GM21717 (cell line): Measurements from ENCODE around the gene DRGX.

Experiments used
- ATAC-seq: cut with Tn5 transposase; IDR thresholded peaks from one replicate; pipeline ENCODE4 v1.9.1; 2021; ENCODE audit warnings: mild to moderate bottlenecking, moderate library complexity; ENCODE audit not compliant: unreplicated experiment

Gene DRGX

DNA sequence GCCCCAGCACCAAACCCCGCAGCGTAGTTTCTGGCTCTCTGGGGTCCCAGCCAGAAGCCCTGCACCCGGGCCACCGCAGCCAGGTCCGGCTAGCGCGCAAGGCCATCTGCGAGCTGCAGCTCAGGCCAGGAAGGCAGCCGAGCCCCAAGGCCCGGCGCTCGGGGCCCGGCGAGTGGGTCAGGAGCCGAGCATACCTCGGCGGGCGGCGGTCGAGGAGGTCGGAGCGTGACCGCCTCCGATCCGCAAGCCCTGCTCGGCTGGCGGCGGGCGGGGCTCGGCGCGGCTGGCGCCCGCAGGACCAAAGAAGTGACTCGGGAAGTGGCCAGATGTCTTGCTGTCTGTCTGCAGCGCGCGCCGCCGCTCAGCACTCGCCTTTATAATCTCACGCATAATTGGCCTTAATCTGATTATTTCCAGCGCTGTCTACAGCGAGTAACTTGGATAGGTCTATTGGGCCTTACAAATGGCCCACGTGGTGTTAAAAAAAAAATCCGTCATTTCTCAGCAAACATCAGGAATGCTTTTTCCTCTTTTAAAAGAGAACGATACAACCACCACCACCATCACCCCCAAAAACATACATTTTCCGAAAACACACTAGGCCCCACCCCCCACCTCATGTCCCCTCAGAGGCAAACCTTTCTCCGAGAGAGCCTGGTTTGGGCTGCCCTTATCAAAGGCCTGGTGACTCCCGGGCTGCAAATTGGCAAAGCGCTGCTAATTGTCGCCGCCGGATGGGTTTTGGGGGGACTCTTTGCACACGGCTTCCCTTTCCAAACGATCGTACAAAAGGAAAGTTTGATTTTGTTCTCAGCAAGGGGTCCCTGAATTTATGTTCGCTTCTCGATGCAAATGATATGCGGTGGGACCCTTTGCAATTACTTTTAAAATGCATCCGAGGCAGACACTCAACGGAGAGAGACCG, at the start of gene DRGX:
Gene DRGX, minus strand, starts transcription at position 349 of the 925 bp plus-strand sequence. CDS start 649 bp downstream, outside the sequence.
- ATAC-seq = no peak

DNA sequence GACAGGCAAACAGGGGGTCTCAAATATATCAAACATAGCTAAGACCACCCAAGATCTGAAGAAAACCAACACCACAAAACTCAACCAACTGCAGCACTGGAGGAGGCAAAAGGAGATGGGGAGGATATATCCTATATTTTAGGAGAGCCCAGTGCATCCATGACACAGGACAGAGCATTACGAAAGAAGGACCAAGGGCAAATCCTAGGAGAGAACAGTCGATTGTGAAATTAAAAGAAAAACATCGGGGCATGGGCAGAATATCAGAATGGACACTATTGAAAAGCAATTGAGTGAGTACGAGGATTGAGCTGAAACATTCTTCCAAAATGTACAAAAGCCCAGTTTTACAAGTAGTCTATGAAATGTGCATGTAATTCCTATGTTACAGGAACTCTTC, 48.5 kb upstream of the DRGX start:
- ATAC-seq = no peak

DNA sequence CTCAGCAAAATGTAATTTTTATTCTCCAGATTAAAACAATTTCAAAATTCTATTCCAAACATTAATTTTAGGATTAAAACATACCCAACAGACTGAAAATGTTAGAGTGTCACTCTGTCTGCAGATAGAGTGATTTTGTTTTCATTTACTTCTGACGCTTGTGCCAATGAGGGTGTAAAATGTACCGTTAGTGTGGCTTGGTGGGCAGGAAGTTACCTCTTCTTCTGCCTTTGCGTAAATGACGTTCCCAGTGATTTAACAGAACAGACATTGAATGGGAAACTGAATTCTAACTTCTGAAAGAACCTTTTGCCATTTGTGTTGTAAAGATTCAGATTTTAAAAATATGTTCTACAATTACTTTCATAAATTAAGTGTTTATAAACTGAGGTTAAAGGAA, 47.0 kb upstream of the DRGX start:
- ATAC-seq = no peak

DNA sequence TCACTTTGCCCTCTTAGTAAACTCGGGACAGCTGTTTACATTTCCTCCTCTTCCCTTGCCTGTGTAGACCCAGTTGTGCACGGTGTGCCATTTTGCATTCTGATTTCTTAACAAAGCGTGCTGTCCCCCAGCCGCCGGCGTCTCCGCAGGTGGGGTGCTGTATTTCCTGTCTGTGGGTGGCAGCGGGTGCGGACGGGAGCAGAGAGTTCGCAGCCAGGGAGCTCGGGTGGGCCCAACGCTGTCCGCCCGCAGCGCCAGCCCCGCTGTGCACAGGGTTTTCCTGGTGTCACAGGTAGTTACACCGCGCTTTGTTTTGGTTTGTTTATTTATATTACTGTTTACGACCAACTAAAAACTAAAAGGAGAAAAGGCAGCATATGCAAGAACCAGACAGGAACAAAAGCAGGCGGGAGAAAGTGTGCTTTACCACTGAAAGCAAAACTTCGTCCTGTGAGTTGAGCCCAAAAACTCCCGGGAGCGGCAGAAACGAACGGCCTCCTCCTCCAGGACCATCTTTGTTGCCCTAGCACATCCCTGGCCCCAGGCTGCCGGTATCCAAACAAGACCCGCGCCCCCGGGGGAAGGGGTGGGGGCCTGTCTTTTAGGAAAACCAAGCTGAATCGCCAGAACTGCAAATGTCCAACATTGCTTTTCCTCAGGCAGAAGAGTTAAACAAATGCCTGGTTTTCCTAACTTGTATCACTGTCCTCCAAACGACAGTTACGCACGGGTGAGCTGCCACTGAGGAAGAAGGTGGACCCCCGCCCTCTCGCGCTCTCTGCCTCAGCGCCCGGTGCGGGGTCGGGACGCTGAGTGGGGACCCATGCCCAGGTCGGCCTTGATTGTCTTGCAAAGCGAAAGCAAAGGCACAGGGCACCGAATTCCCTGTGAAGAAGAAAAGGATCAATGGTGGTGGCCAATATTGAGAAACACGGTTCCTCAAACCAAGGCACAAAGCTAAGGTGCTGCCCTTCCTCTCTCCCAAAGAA, 45.9 kb upstream of the DRGX start:
- ATAC-seq = no peak

DNA sequence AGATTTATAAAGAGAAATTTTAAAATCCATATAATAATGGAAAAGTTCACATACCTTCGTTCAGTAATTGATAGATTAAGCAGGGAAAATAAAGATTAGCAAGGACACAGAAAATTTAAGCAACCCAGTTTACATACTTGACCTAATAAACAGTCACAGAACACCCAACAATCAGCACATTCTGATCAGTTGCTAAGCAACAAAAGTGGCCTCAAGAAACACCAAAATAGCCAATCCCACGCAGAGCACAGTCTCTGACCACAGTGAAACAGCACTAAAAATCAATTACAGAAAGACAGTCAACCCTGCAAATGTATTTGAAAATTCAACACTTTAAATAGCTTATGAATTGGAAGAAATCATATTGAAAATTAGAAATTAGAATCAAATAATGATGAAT, 39.3 kb upstream of the DRGX start:
- ATAC-seq = no peak

DNA sequence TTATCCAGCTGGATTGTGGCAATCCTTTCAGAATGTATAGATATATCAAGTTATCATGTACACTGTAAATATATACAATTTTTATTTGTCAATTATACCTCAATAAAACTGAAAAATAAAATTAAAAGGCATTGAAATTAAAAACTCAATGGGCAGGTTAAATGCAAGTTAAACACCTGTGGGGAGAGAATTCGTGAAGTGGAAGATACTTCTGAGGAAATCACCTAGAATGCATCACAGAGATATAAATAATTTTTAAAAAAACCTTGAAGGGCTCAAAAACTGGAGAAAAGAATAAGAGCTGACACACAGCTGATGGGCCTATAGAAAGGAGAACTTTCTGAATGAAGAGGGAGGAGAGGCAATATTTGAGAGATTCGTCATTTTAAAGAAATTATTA, 37.2 kb upstream of the DRGX start:
- no peak for ATAC-seq

DNA sequence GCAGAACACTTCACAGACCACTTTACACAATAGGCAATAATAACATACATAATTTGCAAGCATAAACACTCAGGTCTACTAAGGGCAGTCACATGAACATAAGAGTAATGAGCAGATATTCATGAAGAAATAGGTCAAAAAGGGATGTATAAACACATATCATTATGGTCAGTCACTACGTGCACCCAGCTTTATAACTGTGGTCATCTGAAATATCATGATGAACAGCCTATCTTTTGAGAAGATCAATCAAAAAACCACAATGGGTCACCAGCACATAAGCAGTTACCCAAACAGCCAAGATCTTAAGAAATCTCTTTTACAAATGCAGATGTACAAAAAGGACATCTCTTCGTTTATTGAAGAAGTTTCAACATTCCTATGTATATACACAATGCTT, 35.5 kb upstream of the DRGX start:
- ATAC-seq = no peak

DNA sequence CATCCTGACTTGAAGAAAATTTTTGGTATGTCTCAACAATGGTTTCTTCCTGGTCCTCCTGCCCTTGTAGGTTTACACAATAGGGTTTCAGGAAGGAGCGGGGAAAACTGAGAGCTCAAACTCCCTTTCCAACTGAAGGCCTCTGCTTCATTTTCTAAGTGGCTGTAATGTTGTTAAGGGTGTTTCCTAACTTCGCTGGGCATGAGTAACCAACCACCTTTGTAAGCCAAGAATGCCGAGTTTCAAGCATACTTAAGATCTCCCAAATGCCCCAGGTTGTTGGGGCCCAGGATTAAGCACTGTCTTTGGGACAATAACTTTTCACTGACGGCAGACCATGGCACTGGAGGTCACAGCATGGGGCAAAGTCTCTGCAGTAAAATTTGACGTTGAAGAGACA, 33.6 kb upstream of the DRGX start:
- no peak for ATAC-seq

DNA sequence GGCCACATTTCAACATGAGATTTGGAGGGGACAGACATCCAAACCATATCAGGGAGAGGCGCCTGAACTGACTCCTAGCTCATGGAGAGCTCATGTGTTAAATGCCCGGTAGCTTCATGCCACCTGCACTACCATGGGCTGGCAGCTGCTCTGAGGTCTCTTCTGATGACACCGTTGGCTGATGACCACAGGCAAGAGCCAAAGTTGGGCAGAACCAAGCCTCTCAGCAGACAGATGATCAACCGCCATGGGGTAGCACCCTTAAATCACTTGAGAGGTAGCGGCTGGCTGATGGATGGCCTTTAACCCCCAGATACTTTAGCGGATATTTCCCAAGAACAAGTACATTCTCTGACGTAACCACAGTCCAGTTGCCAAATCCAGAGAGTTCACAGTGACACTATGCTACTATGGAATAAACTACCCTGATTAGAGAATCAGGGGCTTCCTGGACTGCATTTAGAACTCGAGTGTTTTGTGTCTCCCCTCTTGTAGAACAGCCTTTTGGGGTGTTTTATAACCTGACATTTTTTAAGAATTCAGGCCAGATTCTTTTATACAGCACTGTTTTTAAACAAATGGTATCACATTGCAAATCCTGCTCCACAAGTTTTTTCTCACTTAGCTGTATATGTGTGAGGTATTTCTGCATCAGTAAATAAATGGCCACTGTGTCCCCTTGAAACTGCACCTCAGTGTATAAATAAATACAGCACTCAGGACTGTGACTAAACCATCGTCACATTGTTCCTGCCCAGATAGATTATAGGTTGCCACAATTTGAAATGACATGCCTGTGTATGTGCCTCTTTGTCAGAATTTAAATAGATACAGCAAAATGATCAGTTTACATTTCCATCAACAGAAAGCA, 30.8 kb upstream of the DRGX start:
- no peak for ATAC-seq

DNA sequence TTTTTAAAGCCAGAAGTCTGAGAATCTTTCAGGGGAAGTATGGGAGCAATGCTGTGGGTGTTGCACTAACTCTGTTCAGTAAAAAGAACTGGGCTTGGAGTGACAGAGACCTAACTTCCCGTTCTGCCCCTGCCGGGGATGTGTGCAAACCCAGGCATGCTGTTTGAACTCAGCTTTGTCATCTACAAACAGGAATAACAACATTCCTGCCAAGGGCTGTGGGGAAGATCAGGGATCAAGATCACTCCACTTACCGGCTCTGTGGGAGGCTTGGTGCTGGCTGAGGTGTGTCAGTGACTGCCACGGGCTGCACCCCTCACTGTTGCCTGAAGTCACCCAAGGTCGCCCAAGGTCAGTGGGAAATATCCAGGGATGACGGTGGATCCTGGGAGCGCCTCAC, 23.1 kb upstream of the DRGX start:
- ATAC-seq = no peak

DNA sequence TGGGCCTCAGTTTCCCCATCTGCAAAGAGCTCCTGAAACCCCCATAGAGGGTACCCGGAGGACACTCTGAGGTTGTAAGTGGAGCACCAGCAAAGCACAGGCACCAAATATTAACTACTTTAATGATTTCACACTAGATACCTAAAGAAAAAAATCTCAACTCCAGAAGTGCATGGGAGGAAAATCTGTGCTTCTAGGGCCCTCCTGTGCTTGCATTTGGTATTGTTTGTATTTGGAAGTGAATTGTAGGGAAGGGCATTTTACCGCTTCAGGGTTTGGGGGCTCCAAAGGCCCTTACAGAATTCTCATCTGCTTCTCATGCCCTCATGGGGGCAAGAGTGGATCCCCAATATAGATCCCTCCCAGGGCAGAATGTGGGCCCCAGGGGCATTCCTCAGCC, 22.4 kb upstream of the DRGX start:
- no peak for ATAC-seq

DNA sequence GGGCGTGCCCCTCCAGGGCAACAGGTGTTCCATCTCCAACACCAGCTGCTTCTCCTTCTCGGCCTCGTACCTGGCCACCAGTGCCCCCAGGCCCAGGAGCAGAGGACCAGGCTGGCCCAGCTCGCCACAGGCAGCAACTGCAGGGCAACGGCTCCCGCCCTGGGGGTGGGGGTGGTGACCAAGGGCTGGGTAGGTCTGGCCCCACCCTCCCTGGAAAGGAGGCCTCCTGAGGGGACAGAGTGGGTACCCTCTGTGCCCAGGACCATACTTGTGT, 22.1 kb upstream of the DRGX start:
- no peak for ATAC-seq

DNA sequence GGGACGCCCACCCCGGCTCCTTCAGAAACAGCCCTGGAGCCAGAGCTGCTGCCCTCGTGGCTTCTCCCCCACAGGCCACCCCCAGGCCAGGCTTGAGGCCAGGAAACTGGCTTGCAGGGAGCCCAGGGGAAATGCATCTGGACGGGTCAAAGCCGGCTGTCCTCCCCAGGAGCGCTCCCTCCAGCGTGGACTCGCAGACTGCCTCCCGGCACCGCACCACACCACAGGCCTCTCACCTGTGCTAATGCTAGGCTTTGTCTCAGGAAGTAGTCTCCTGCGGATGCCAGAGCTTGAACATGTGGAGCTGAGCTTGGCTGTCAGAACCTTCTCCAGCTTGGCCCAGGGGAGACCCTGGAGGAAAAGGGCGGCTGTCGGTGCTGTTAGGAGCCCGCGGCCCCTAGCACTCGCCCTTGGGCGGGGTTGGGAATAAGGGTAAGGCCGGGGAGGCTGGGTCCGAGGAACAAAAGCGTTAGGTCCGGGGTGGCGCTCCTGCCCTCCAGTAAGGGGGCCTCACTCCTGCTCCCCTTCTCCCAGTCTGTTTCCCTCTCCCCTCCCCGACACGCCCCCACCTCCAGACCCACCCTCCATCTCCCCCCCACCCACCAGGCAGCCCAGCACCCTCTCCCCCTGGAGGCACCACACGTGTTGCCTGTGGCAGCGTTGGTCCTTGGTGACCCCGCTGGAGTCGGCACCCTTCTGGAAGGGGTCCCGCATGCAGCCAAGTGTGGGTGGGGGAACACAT, 21.6 kb upstream of the DRGX start:
- no peak for ATAC-seq

DNA sequence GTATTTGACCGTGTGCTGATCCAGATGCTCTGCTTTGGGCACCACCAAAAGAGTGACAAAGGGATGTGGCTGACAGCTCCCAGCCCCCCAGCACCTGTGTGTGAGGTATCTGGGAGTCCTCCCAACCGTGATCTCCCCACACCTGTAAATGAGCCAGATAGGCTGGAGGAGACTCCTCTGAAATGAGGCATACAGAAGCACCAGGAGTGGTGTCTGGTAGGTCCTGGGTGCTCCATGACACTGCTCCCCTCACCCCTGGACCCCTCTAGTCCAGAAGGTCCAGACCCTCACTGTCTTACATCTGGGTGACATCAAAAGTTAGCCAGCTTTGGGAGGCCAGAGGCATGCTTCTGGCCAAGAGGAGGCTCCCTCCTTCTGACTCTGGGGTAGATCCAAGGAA, 20.0 kb upstream of the DRGX start:
- no peak for ATAC-seq

DNA sequence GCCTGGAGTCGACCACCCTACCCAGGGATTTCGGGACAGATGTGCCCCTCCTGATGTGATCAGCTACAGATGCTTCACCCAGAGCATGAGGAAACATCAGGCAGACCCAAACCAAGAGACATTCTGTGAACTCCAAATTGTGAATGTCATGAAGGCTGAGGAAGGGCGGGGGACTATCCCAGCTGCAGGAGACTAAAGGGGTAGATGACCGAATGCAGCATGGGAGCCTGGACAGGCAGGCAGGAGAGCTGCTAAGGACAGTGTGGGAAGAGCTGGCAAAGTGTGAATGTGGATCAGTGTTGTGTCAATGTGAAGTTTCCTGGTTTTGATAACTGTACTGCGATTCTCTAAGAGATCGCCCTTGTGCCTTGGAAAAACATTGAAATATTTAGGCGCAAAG, 19.2 kb upstream of the DRGX start:
- ATAC-seq = no peak

DNA sequence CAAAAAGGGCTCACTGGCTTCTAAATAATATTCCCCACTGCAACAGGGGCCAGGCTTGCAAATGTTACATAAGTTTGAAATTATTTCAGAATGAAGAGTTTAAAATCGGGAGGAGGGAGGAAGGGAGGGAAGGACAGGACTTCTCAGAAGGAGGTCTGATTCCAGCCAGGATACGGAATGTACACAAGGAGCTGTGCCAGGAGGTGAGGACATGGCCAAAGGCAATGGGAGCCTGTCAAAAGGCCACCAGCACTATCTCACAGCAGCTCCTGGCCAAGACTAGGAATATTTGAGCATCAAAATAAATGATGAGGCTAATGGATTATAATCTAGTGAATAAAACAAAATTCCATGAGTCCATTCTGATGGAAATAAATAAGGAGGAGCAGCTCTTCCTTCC, 18.6 kb upstream of the DRGX start:
- no peak for ATAC-seq

DNA sequence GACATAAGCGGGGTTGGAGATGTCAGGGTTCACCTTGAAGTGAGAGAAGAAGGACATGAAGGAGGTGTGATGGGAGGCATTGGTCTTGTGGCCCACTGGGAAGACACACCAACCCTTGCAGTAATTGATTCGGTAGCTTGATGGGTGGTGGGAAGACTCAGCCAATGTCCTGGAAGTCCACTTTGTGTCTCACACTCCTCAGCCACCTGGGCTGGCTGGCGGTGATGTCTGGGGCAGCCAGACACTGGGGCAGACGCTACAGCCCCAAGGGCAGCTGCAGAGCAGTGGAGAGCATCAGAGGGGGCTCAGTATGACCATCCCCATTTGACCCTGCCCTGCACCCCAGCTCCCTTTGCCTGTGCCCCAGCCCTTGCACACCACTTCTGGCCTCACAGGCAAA, 16.7 kb upstream of the DRGX start:
- no peak for ATAC-seq

DNA sequence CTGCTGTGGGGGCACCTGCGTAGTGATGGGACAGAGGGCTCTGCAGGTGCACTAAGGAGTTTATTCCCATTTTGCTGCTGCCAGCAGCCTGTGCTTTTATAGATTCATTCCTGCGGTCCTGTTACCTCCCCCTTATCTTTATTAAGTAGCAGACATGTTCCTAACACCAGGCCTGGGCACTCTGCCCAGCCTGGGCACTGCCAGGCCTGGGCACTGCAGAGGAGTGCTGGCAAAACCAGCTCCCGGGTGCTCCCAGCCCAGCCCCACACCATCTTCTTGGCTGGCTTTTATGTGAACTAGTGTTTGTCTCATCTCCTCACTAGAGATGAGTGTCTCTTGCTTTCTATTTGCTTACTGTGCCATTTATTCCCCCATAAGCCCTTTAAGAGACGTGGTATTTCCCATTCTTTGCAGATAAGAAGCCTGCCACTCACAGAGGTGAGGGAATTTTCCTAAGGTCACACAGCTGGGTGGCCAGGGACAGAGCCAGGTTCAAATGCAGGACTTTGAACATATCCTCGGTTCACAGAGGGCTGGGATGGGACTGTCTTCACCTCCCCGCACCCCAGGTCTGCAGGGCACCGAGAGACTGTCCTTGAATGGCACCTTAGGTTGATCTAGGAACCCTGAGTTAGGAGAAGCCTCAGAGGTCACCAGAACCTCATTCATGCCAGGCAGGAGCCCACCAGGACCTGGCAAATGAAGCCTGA, 14.6 kb upstream of the DRGX start:
- no peak for ATAC-seq

DNA sequence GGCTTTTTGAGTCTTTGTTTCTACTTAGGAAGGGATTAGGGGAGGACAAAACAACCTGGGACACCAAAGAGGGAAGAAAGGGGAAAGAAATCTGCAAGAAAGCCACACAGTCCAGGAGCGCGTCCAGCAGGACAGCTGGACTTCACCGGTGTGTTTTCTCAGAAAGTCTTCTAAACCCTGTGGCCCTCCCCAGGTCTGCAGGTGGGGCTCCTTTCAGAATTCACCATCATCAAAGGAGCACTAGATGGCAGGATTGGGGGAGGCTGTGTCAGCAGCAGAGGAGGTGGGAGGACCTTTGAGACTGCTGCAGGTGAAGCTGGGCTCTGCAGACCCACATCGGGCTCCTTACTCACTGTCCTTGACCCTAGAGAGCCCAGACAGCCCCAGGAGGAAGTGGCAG, 13.9 kb upstream of the DRGX start:
- no peak for ATAC-seq
